CD4-positive, alpha-beta T cell treated with Interleukin-15 for 4 hours (primary cell): ENCODE measurements around the gene ZNF362.
"Not testable (repeated sequence)": the region's sequence is repeated elsewhere in the genome, so short reads cannot be mapped to it uniquely, and the experiment has no call there.

Source experiments
- DNase-seq: peaks from one replicate; pipeline ENCODE4 v3.0.0-alpha.2; 2020; ENCODE audit warnings: low spot score

The ZNF362 gene

DNA sequence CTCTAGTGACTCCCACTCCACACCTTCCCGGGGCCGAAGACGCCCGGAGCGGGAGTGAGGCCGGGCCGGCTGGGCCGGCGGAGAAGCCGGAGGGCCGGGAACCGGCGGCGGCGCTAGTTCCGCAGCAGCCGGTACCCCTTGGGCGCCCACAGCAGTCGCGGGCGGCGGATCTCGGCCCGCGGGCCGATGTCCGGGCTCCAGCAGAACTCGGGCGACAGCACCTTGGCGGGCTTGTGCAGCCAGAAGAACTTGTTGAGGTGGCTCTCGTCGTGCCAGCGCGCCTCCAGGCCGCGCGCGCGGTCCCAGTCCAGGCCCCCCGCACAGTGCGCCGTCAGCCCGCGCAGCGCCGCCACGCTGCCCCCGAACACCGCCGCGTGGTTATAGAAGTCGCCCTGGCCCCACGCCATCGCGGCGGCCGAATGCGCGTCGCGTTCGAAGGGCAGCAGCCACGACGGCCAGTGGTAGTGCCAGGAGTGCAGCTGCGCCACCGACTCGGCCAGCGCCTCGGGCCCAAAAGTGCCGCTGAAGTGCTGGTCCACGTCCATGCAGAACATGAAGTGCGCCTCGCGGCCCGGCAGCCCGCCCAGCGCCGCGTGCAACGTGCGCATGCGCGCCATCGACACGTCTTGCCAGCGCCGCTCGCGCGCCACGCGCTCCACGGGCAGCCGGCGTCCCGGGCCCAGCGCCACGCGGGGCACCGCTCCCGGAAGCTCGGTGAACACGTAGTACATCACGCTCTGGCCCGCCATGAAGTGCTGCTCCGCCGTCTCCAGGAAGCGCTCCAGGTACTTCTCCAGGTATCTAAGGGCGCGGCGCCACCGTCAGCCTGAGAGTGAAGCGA, 50.6 kb downstream of the ZNF362 start:
- no peak for DNase-seq

- no peak for DNase-seq
Measured at GRCh38 chr1:33307494-33307864, 51.2 kb downstream of the ZNF362 start.

DNA sequence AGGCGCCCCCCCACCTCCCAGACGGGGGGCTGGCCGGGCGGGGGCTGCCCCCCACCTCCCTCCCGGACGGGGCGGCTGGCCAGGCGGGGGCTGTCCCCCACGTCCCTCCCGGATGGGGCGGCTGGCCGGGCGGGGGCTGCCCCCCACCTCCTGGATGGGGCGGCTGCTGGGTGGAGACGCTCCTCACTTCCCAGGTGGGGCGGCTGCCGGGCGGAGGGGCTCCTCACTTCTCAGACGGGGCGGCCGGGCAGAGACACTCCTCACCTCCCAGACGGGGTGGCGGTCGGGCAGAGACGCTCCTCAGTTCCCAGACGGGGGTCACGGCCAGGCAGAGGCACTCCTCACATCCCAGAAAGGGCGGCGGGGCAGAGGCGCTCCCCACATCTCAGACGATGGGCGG, 53.1 kb downstream of the ZNF362 start:
- not testable (repeated sequence) for DNase-seq

DNA sequence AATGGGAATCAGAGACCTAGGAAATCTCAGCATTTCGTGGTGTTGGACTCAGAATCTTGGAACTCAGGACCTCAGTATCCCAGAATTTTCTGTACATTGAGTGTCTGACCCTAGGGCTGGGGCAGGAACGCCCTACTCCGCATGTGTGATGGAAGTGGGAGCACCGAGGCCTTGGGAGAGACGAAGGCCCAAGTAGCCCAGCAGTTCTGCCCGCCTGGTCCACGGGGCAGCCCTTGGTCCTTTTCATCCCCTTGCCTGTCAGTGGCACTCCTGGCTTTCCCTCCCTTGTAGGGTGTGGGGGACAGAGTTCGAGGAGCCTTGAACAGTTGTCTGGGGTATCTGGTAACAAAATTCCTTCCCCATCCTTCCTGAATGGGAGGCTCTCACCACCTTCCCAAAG, 54.4 kb downstream of the ZNF362 start:
- no peak for DNase-seq

- no peak for DNase-seq
Measured at GRCh38 chr1:33311706-33312412, 55.6 kb downstream of the ZNF362 start.

- DNase-seq: no peak
Measured at GRCh38 chr1:33312413-33312749, 56.1 kb downstream of the ZNF362 start.

GRCh38 chr1:33314416-33314815, 58.1 kb downstream of the ZNF362 start:
- no peak for DNase-seq

- no peak for DNase-seq
Measured at GRCh38 chr1:33316601-33317000, 60.3 kb downstream of the ZNF362 start.

- no peak for DNase-seq
Measured at GRCh38 chr1:33317354-33317753, 61.1 kb downstream of the ZNF362 start.

GRCh38 chr1:33317946-33318345, 61.7 kb downstream of the ZNF362 start:
- DNase-seq: no peak

DNA sequence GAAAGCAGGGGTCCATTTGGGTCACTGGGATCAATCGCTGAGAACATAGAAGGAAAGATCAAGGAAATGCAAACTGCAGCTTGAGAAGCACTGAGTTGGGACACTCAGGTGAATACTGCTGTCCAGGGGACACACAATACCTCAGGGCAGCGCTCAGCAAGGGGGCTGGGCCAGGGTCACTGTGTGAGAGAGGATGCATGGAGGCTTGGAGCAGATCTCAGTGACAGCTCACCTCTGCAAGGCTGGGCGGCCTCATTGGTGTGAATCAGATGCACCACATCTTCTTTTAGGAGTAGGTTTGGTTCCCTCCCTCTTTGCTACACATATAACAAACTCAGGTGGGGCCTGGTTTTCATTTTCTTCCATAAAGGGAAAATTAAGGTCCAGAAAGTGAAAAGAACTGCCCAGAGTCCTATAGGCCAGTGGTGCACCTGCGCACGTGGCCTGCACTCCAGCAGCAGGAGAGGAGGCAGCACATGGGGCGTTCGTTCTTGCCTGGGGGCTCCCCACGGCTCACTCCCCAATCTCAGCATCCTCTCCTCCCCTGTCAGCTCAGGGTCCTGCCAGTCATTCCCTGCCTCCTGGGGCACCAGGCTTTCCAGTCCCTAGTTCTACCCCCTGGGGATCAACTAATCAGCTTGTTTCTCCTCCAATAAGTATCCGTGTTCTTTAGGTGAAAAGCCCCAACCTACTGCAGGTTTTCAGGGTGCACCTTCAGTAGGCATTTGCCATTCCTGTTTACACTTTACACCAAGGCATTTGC, 63.1 kb downstream of the ZNF362 start:
- no peak for DNase-seq

DNA sequence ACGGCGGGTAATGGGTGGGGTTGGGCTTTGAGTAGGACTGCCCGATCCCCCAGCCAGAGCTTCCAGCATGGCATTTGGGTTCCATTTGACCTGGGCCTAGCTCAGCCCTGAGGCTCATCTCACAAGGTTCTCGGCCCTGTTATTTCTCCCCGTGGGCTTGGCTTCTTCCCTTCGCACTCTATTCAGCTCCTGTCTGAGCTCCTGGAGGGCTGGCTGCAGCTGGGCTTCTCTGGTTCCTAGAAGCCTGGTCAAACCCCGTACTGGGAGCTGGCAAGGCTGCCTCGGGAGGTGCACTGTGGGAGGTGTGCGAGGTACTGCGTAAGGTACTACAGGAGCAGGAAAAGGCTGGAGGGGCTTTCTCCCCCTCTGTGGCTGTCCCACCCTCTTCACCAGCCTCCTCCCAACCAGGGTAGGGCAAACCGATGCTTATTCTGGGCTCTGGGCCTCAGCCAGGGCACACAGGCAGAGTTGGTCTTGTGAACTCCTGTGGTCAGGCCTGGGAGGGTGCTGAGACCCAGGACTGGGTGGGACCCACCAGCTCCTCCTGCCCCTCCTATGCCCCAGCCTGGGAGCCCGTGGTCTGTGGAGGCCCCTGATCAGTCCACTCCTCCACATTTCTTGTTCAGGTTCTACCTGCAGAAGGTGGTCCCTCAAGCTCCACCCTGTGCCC, 63.8 kb downstream of the ZNF362 start:
- DNase-seq: no peak

DNA sequence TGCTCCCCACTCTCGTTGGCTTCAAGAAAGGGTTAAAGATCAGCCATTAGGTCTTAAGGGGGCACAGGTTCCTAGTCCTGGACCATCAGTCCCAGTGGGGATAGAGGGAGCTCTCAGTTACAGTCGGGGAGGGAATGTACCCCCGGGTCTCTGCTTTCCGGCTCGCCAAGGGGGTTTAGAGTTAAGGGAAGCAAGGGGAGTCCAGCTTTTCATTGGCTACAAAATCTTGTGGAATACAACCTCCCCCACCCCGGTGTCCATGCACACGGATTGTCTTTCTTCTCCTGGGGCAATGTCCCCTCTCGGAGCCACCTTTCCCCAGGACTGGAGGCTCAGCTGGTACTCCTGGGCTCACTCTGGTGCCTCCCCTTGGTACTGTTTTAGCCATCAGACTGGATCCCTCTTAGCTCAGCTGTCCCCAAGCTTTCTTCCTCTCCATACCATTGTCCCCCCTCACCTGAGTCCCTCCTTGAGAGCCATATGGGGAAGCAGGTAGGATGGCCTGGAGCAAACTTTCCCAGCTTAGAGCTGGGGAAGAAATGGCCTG, 64.4 kb downstream of the ZNF362 start, which contains the start of gene A3GALT2:
Gene A3GALT2, minus strand, starts transcription at position 480 of the 547 bp plus-strand sequence. Its CDS starts 0 bp downstream, at position 480.
- no peak for DNase-seq

DNA sequence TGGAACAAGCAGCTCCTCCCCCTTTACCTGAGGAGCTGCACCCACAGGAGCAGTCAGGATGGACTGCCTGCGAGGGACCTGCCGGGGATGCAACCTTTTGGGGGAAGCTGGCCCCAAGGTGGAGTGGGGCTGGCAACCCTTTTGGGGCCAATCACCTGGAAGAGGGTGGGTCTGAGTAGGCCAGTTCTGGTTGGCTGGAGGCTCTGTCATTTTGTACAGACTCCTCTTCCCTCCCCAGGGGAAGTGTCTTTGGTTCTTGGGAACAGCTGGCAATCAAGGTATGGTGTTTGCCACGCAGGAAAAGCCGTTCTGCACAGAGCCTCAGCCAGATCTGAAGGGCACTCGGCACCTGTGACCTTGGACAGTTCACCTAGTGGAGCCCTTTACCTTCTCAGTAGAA, 64.9 kb downstream of the ZNF362 start:
- no peak for DNase-seq

DNA sequence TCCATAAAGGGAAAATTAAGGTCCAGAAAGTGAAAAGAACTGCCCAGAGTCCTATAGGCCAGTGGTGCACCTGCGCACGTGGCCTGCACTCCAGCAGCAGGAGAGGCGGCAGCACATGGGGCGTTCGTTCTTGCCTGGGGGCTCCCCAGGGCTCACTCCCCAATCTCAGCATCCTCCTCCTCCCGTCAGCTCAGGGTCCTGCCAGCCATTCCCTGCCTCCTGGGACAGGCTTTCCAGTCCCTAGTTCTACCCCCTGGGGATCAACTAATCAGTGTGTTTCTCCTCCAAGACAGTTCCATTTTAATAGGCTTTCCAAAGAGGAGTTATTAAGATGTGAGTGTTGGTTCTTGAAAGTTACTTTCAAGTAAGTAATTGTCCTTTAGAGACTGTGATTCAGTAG, 65.8 kb downstream of the ZNF362 start:
- DNase-seq: no peak

DNA sequence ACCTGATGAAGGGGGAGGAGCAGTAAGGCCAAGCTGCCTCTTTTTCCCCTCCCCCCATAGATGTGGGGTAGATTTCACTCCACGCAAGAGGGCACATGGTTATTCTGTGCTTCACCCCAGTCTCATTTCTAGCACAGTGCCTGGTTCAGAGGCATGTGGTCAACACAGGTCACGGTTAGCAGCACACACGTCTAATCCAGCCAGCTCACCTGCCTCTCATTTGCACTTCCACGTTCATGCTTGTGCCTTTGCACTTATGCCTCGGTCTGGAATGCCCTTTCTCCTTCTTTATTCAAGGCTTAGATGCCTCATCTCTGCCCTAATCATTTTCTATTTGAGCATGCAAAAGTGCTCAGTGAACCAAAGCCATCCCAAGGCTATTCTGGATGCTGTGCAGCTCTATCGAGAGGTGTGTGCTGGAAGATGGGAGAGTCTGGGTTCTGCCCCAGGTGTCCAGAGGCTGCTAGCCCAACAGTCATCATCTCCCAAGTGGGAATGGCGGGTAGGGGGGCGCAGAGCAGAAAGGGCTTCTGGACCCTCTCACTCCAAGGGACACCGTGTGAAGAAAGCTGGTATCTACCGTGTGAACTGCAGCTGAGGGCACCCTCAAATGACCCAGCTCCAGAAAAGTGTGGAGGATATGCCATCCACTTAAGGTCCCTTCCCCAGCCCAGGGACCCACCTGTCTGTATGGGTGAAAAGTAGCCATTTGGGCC, 66.7 kb downstream of the ZNF362 start:
- DNase-seq: no peak

DNA sequence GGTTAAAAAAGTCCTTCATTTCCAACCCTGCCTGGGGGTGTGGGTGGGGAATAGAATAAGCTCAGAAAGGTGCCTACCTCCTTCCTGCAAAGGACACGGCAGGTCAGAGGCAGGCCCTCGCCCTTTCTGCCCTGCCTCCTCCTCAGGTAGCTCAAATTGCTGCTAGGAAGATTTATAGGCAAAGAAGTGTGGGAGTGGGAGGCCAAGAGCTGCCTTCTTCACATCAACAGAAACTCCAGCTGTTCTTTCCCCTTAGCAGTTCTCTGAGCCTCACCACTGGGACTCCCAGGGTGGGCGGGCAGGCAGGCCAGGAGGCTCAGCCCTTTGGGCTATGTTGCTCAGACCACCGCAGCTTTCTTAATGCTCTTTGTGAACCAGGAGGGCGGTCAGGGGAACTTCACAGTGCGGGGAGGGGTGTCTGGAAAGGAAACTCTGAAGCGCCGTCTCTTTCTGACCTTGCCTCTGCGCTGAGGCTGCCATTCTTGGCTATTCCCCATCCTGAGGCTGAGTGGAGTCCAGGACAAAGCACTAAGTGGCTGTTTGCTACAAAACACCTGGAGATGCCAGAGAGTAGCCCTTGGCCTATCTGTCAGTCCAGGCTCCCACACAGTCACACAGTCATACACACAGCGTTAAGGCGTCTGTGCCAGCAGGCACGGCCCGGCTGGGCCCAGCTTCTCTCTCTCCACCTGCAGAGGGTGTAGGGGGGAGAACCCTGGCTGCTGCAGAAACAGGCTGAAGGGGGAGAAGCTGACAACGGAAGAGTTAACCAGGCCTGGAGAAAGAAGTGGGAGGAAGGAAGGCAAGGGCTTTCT, 67.6 kb downstream of the ZNF362 start:
- DNase-seq: no peak

GRCh38 chr1:33324677-33325575, 68.6 kb downstream of the ZNF362 start:
- DNase-seq: no peak

DNA sequence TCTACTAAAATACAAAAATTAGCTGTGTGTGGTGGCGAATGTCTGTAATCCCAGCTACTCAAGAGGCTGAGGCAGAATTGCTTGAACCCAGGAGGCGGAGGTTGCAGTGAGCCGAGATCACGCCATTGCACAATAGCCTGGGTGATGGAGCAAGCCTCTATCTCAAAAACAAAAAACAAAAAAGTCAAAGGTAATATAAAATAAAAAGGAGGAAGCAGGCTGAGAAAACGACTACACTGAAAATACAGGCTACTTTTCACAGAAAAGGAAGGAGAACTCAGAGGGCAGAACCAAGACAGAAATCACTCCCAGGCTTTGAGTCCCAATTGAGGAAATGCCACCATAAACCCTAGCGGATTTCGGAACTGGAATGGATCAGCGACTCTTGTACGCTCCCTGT, 70.5 kb downstream of the ZNF362 start:
- DNase-seq: no peak
